ENCODE data around the gene PDE7B.

PDE7B gene

GRCh38 chr6:135851442-135852271 is at the start of gene PDE7B:
Gene PDE7B (plus strand): TSS chr6:135851701.
- peak; percentile 60 for DNase-seq (ENCODE audit: low spot score)

- no peak for DNase-seq (ENCODE audit: low spot score)
Measured at GRCh38 chr6:135801755-135802465, 49.6 kb upstream of the PDE7B start.

GRCh38 chr6:135810486-135810885 is 41.0 kb upstream of the PDE7B start:
- DNase-seq (ENCODE audit: low spot score), result no peak

- DNase-seq (ENCODE audit: low spot score), result no peak
Measured at GRCh38 chr6:135811170-135811569, 40.3 kb upstream of the PDE7B start.

GRCh38 chr6:135811644-135812526 is 39.6 kb upstream of the PDE7B start:
- DNase-seq (ENCODE audit: low spot score), result no peak

- no peak for DNase-seq (ENCODE audit: low spot score)
Measured at GRCh38 chr6:135813401-135813800, 38.1 kb upstream of the PDE7B start.

GRCh38 chr6:135814043-135814442 is 37.5 kb upstream of the PDE7B start:
- DNase-seq (ENCODE audit: low spot score), result no peak

- DNase-seq (ENCODE audit: low spot score), result no peak
Measured at GRCh38 chr6:135815216-135815615, 36.3 kb upstream of the PDE7B start.

GRCh38 chr6:135817035-135817434 is 34.5 kb upstream of the PDE7B start:
- no peak for DNase-seq (ENCODE audit: low spot score)

GRCh38 chr6:135819665-135820064 is 31.8 kb upstream of the PDE7B start:
- no peak for DNase-seq (ENCODE audit: low spot score)

GRCh38 chr6:135820340-135820739 is 31.2 kb upstream of the PDE7B start:
- no peak for DNase-seq (ENCODE audit: low spot score)

- DNase-seq (ENCODE audit: low spot score), result no peak
Measured at GRCh38 chr6:135823851-135824250, 27.6 kb upstream of the PDE7B start.

- no peak for DNase-seq (ENCODE audit: low spot score)
Measured at GRCh38 chr6:135826236-135826804, 25.2 kb upstream of the PDE7B start.

GRCh38 chr6:135828021-135828420 is 23.5 kb upstream of the PDE7B start:
- no peak for DNase-seq (ENCODE audit: low spot score)

GRCh38 chr6:135830452-135830881 is 21.0 kb upstream of the PDE7B start:
- DNase-seq (ENCODE audit: low spot score), result no peak

- DNase-seq (ENCODE audit: low spot score), result no peak
Measured at GRCh38 chr6:135831016-135831415, 20.5 kb upstream of the PDE7B start.

GRCh38 chr6:135832166-135832565 is 19.3 kb upstream of the PDE7B start:
- no peak for DNase-seq (ENCODE audit: low spot score)

GRCh38 chr6:135833771-135834170 is 17.7 kb upstream of the PDE7B start:
- DNase-seq (ENCODE audit: low spot score), result no peak

GRCh38 chr6:135837735-135838449 is 13.6 kb upstream of the PDE7B start:
- DNase-seq (ENCODE audit: low spot score), result no peak

- DNase-seq (ENCODE audit: low spot score), result no peak
Measured at GRCh38 chr6:135839121-135839520, 12.4 kb upstream of the PDE7B start.

Measured in pons (tissue), 1 donor.